Muscle of arm (tissue), 14 donors: Measurements from ENCODE around the gene GNL3L. TPM values are rescaled to one million over a fixed set of nuclear protein-coding genes. Genes with fewer than 3 reads are reported as not detected.
"Not testable (repeated sequence)": the region's sequence is repeated elsewhere in the genome, so short reads cannot be mapped to it uniquely, and the experiment has no call there.

Experiments
- DNase-seq: peaks from one replicate; pipeline ENCODE4 v3.0.0-alpha.2; 2013
- long read RNA-seq, 11 donors: transcript quantifications; one replicate each; lab custom pipeline, GENCODE V29; 2026
- polyA plus RNA-seq, 12 donors: library from polyadenylated mRNA; unstranded; fragments of 120-200 nt; gene quantifications; one replicate each; pipeline ENCODE4 v1.2.1, GENCODE V29; 2013; ENCODE audit not compliant: insufficient read length in 12 of 12

Gene GNL3L
- 10 to 100 TPM in 11 of 12 donors, not detected in 1; 13.3 to 22.0 (median 16.4) TPM for polyA plus RNA-seq
- long read RNA-seq, donor 1, partial matches to known transcripts: 0 of 1 reads
- long read RNA-seq, donor 1, other reads (novel, unspliced or antisense): 0 of 1 reads
- long read RNA-seq, donor 2, partial matches to known transcripts: 0 of 2 reads
- long read RNA-seq, donor 2, other reads (novel, unspliced or antisense): 0 of 2 reads
- long read RNA-seq, donor 3: 0 reads
- long read RNA-seq, donor 4: 0 reads
- long read RNA-seq, donor 5, partial matches to known transcripts: 0 of 1 reads
- long read RNA-seq, donor 5, other reads (novel, unspliced or antisense): 0 of 1 reads
- long read RNA-seq, donor 6: 0 reads
- long read RNA-seq, donor 7: 0 reads
- long read RNA-seq, donor 8, partial matches to known transcripts: 0 of 1 reads
- long read RNA-seq, donor 8, other reads (novel, unspliced or antisense): 0 of 1 reads
- long read RNA-seq, donor 9: 0 reads
- long read RNA-seq, donor 10, partial matches to known transcripts: 0 of 2 reads
- long read RNA-seq, donor 10, other reads (novel, unspliced or antisense): 0 of 2 reads
- long read RNA-seq, donor 11, partial matches to known transcripts: 0 of 1 reads
- long read RNA-seq, donor 11, other reads (novel, unspliced or antisense): 0 of 1 reads

GRCh38 chrX:54529552-54530356, at the start of gene GNL3L:
Gene GNL3L (plus strand): TSS chrX:54530219. CDS start chrX:54532567, 2,348 bp downstream.
- DNase-seq: peak; percentile 82

- no peak for DNase-seq
Measured at GRCh38 chrX:54482839-54483593, 47.0 kb upstream of the GNL3L start.

- no peak for DNase-seq
Measured at GRCh38 chrX:54483946-54484345, 46.1 kb upstream of the GNL3L start.

GRCh38 chrX:54484666-54485065, 45.4 kb upstream of the GNL3L start:
- DNase-seq: no peak

- DNase-seq: not testable (repeated sequence)
Measured at GRCh38 chrX:54489819-54490218, 40.2 kb upstream of the GNL3L start.

- no peak for DNase-seq
Measured at GRCh38 chrX:54492340-54492739, 37.7 kb upstream of the GNL3L start.

- no peak for DNase-seq
Measured at GRCh38 chrX:54494166-54494988, 35.6 kb upstream of the GNL3L start.

GRCh38 chrX:54494989-54495813, 34.8 kb upstream of the GNL3L start:
- DNase-seq: no peak

- DNase-seq: peak; percentile 73
Measured at GRCh38 chrX:54495814-54496516, 34.1 kb upstream of the GNL3L start, which contains the start of gene FGD1. Gene FGD1 (minus strand): TSS chrX:54496234. CDS start chrX:54495432, 802 bp downstream.

- no peak for DNase-seq
Measured at GRCh38 chrX:54496517-54496852, 33.5 kb upstream of the GNL3L start.

- no peak for DNase-seq
Measured at GRCh38 chrX:54496936-54497335, 33.1 kb upstream of the GNL3L start.

GRCh38 chrX:54509400-54509799, 20.6 kb upstream of the GNL3L start:
- no peak for DNase-seq

- DNase-seq: no peak
Measured at GRCh38 chrX:54529151-54529550, 868 bp upstream of the GNL3L start.

GRCh38 chrX:54530357-54530900, 410 bp downstream of the GNL3L start:
- no peak for DNase-seq

- no peak for DNase-seq
Measured at GRCh38 chrX:54534271-54534670, 4.3 kb downstream of the GNL3L start.

- DNase-seq: no peak
Measured at GRCh38 chrX:54540289-54540688, 10.3 kb downstream of the GNL3L start.

- DNase-seq: not testable (repeated sequence)
Measured at GRCh38 chrX:54542239-54542638, 12.2 kb downstream of the GNL3L start.

GRCh38 chrX:54550821-54551220, 20.8 kb downstream of the GNL3L start:
- DNase-seq: no peak

- no peak for DNase-seq
Measured at GRCh38 chrX:54551801-54552200, 21.8 kb downstream of the GNL3L start.
